NT2/D1 (cell line): ENCODE results near the gene ARHGAP23.

Experiments used
- DNase-seq: peaks from one replicate; pipeline ENCODE4 v3.0.0-alpha.2; 2011; ENCODE audit warnings: low read depth, low spot score
- H3K27me3 ChIP-seq: 2 replicates; pipeline ENCODE4 v1.6.0; 2011; ENCODE audit warnings: mild to moderate bottlenecking; ENCODE audit not compliant: insufficient read length, insufficient read depth
- H3K36me3 ChIP-seq: 2 replicates; pipeline ENCODE4 v1.6.1; 2011; ENCODE audit warnings: mild to moderate bottlenecking, low read length, mixed read lengths; ENCODE audit not compliant: insufficient read depth, insufficient read length
- H3K4me1 ChIP-seq: 2 replicates; pipeline ENCODE4 v1.5.1; 2011; ENCODE audit not compliant: insufficient read depth, insufficient read length
- H3K4me3 ChIP-seq: 2 replicates; pipeline ENCODE4 v1.5.1; 2011; ENCODE audit warnings: low read depth; ENCODE audit not compliant: insufficient read length
- H3K9ac ChIP-seq: 2 replicates; pipeline ENCODE4 v1.6.0; 2011; ENCODE audit warnings: low read depth; ENCODE audit not compliant: insufficient read length
- H3K9me3 ChIP-seq: 2 replicates; pipeline ENCODE4 v1.5.1; 2011; ENCODE audit warnings: mild to moderate bottlenecking, low read length; ENCODE audit not compliant: insufficient read depth
- SUZ12 ChIP-seq: IDR thresholded peaks from 2 replicates; pipeline ENCODE4 v1.6.1; 2011; ENCODE audit not compliant: insufficient read length, insufficient read depth; ENCODE audit errors: extremely low read depth
- YY1 ChIP-seq: IDR thresholded peaks from 2 replicates; pipeline ENCODE4 v1.6.1; 2011; ENCODE audit not compliant: insufficient read length, insufficient read depth
- ZNF274 ChIP-seq: IDR thresholded peaks from 2 replicates; pipeline ENCODE4 v1.6.1; 2011; ENCODE audit warnings: mild to moderate bottlenecking, low read depth, low read length

Gene ARHGAP23

GRCh38 chr17:38463451-38463858, 35.2 kb downstream of the ARHGAP23 start:
- Histone ChIP-seq H3K36me3 (peaks cover 93% of the 10 kb centered on the region), H3K4me3 (no peak overlapping the region), H3K4me1 (peaks cover 24% of the 10 kb centered on the region), H3K9ac (no peak overlapping the region), H3K27me3 (no peaks in the 10 kb centered on the region), H3K9me3 (no peaks in the 10 kb centered on the region)
- TF ChIP-seq SUZ12: no peak
- no peak for TF ChIP-seq ZNF274
- TF ChIP-seq YY1: no peak
- no peak for DNase-seq

GRCh38 chr17:38464251-38464722, 36.0 kb downstream of the ARHGAP23 start:
- Histone ChIP-seq H3K9ac (no peak overlapping the region), H3K4me3 (no peak overlapping the region), H3K4me1 (peaks cover 24% of the 10 kb centered on the region), H3K27me3 (no peaks in the 10 kb centered on the region), H3K9me3 (no peaks in the 10 kb centered on the region), H3K36me3 (peaks cover 92% of the 10 kb centered on the region)
- no peak for DNase-seq
- TF ChIP-seq ZNF274 (no peak), YY1 (no peak), SUZ12 (no peak)

GRCh38 chr17:38464723-38465390, 36.6 kb downstream of the ARHGAP23 start:
- Histone ChIP-seq H3K4me1 (peaks cover 19% of the 10 kb centered on the region), H3K9ac (peak overlapping the region; percentile 53), H3K27me3 (no peaks in the 10 kb centered on the region), H3K36me3 (peaks cover 91% of the 10 kb centered on the region), H3K9me3 (no peaks in the 10 kb centered on the region), H3K4me3 (peak overlapping the region; percentile 3)
- DNase-seq: no peak
- no peak for TF ChIP-seq ZNF274
- TF ChIP-seq SUZ12: no peak
- TF ChIP-seq YY1: no peak

DNA sequence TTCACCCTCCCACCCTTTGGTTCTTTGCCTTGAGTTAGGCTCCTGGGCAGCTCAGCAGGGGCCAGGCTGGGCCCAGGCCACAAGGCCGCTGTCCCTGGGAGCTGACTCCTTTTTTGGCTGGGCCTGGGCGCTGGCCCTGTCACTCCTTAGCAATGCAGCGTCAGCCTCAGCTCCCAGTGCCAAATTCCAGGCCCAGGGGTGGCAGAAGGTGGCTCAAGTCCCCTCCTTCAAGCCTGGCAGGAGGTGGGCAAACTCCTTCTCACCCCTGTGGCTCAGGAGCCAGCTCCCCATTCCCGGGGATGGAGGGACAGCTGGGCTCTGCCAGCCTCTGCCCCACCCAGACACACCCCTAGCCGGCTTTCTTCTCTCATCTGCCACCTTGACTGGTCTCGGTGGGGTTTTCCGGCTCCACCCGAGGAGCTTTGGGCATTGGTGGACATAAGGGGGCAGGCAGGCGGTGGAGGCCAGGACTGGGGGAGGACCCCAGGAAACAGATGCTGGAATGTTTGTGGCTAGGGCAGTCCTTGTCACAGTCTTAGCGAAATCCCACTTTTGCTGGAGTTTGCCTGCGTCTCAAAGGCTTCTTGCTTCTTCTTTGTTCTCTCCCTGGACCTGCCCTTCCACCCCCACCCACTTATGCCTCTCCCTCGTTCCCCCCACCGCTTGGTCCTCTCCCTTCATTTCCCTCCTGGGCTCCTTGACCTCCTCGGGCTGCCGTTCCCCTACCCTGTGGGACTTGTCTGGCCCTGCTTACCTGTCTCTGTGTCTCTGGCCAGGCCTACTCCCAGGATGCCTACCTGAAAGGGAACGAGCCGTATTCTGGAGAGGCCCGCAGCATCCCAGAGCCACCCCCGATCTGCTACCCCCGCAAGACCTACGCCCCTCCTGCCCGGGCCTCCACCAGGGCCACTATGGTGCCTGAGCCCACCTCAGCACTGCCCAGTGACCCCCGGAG, 37.4 kb downstream of the ARHGAP23 start:
- Histone ChIP-seq H3K4me3 (no peak overlapping the region), H3K27me3 (no peaks in the 10 kb centered on the region), H3K9me3 (no peaks in the 10 kb centered on the region), H3K9ac (peak overlapping the region; percentile 53), H3K4me1 (peaks cover 13% of the 10 kb centered on the region), H3K36me3 (peaks cover 88% of the 10 kb centered on the region)
- TF ChIP-seq SUZ12: no peak
- TF ChIP-seq ZNF274: no peak
- no peak for TF ChIP-seq YY1
- DNase-seq: no peak

DNA sequence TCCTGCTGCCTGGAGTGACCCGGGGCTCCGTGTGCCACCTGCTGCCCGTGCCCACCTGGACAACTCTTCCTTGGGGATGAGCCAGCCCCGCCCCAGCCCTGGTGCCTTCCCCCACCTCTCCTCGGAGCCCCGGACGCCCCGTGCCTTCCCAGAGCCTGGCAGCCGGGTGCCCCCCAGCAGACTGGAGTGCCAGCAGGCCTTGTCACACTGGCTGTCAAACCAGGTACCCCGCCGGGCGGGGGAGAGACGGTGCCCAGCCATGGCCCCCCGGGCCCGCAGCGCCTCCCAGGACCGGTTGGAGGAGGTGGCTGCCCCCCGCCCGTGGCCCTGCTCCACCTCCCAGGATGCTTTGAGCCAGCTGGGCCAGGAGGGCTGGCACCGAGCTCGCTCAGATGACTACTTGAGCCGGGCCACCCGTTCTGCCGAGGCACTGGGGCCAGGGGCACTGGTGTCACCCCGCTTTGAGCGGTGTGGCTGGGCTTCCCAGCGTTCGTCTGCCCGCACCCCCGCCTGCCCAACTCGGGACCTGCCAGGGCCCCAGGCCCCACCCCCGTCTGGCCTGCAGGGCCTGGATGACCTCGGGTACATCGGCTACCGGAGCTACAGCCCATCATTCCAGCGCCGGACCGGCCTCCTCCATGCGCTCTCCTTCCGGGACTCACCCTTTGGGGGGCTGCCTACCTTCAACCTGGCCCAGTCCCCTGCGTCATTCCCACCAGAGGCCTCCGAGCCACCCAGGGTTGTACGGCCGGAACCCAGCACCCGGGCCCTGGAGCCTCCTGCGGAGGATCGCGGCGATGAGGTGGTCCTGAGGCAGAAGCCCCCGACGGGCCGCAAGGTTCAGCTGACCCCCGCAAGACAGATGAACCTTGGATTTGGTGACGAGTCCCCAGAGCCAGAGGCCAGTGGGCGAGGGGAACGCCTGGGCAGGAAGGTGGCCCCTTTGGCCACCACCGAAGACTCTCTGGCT, 38.4 kb downstream of the ARHGAP23 start:
- TF ChIP-seq SUZ12: no peak
- TF ChIP-seq ZNF274: no peak
- no peak for TF ChIP-seq YY1
- H3K9ac ChIP-seq: no peak overlapping the region
- peaks cover 84% of the 10 kb centered on the region for H3K36me3 ChIP-seq
- H3K4me1 ChIP-seq: peaks cover 13% of the 10 kb centered on the region
- no peaks in the 10 kb centered on the region for H3K9me3 ChIP-seq
- DNase-seq: no peak
- H3K4me3 ChIP-seq: no peak overlapping the region
- no peaks in the 10 kb centered on the region for H3K27me3 ChIP-seq

GRCh38 chr17:38467491-38467890, 39.2 kb downstream of the ARHGAP23 start:
- no peak for DNase-seq
- Histone ChIP-seq H3K36me3 (peaks cover 82% of the 10 kb centered on the region), H3K27me3 (no peaks in the 10 kb centered on the region), H3K9me3 (no peaks in the 10 kb centered on the region), H3K9ac (no peak overlapping the region), H3K4me3 (no peak overlapping the region), H3K4me1 (peaks cover 13% of the 10 kb centered on the region)
- TF ChIP-seq SUZ12 (no peak), ZNF274 (no peak), YY1 (no peak)
